GF-D8 (cell line): ENCODE results near the gene OR13J1.
"Not testable (repeated sequence)": the region's sequence is repeated elsewhere in the genome, so short reads cannot be mapped to it uniquely, and the experiment has no call there.

Experiments used
- DNase-seq: peaks from one replicate; lab custom pipeline; 2025; lab: John Stamatoyannopoulos, UW

OR13J1 gene, protein sequence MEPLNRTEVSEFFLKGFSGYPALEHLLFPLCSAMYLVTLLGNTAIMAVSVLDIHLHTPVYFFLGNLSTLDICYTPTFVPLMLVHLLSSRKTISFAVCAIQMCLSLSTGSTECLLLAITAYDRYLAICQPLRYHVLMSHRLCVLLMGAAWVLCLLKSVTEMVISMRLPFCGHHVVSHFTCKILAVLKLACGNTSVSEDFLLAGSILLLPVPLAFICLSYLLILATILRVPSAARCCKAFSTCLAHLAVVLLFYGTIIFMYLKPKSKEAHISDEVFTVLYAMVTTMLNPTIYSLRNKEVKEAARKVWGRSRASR

DNA sequence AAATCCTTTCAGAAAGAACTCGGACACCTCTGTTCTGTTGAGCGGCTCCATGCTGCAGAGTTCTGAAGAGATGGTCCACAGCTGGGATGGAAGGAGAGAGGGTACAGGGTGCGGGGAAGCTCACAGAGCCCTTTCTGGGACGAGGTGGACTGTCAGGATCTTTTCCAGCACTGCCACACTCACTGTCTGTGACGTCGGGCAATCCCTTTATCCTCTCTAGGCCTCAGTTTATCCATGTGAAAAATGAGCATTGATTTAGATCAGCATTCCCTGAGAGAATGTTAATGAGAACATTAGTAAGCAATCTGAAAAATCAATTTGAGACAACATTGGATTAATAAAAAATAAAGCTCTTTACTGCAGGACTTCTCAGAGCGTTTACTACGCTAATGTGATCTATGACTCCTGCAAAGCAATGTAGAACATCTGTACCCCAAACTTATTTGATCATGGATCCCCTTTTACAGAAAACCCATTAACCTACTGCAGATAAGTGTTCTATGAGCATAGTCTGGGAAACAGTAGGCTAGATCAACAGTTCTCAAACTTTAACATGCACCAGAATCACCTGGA is at the start of gene OR13J1:
OR13J1 (minus strand) TSS at position 51 of the 573 bp plus-strand sequence; CDS start at position 51, 0 bp downstream.
- DNase-seq = no peak

DNA sequence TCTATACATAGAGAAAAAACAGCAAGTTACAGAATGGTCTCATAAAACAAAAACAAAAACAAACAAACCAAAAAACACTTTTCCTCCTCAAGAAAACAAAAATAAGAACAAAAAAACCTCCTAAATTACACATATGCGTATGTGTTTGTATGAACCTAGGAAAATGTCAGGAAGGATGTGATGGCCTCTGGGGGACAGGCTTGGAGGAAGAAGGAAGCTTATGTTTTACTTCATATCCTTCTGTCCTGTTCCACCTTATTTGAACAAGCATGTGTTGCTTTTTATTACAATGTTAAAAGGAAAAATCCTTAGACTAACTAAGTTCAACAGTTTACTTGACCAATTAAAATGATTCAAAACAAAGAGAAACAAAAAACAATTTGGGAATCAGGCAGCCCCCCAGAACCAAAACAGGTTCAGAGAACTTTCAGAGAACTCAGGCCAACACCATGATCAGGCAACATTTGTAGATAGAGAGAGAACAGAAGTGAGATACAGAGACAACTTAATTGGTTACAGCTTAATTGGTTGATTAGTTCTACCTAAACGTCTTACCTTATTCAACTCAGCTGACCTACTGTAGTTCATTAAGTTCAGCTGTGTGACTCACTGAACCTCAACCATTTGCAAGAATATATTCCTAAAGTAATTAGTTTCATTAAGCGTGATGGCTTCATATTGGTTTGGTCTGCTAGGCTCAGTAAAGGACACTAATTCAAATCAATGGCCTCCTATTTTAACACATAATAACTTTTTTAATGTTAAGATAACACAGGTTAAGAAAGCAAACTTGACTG is 49.2 kb upstream of the OR13J1 start:
- DNase-seq = no peak

DNA sequence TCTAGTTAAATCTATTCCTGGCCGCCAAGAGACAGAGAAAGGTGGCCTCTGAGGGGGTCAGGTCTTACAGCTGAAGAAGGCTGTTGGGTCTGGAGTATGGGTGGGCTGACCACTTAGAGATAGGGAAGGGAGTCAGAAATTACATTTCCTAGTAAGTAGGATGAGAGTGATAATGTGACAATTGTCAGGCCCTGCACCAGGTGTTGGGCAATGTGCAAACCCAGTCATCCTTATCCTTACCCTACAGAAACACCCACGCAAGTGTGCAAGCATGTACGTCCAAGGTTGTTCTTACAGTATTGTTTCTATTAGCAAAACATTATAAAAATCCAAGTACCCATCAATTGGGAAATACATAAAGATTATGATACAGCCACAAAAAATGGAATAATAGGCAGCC is 48.6 kb upstream of the OR13J1 start:
- no peak for DNase-seq

DNA sequence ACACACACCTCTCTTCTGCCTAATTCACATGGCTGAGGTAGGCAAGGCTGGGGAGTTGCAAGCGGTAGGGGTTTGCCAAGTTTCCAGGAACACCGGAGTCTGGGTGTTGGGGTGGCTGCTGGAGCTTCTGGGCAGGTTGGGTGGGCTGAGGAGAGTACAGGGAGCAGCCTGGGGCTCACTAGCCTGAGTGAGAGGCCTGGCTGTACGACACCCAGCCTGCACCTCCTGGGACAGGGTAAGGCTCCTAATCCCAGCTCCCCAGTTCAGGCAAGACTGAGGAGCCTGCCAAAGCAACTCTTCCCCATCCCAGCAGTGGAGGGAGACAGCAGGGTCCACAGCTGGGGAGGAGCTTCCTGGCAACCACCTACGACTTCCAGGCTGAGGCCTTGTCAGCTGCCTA is 47.1 kb upstream of the OR13J1 start:
- no peak for DNase-seq

DNA sequence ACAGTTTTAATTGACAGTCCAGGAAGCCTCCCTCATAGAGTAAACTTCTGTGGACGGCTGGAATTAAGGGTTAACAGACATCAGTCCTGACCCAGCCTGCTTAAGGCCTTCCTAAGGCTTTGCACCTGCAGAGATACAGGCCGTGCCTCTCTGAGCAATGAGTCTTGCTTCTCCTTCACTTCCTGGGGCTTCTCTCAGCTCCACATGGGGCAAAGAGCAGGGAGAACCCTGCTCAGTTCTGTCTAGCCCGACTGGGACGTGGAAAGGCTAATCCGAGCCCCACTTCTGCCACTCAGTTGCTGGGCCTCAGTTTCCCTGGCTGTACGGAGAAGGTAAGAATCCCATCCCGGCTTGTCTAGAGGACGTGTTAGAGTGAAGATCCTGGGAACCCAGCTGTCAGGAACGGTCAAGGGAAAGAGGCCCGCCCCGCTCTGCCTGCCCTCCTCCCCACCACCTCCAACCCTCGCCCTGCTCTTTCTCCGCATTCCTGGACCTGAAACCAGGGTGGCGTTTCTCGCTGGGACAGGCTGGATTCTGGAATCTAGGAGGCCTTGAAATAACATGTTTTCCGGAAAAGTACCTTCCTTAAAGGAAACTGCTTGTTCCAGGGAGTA is 45.6 kb upstream of the OR13J1 start:
- no peak for DNase-seq

DNA sequence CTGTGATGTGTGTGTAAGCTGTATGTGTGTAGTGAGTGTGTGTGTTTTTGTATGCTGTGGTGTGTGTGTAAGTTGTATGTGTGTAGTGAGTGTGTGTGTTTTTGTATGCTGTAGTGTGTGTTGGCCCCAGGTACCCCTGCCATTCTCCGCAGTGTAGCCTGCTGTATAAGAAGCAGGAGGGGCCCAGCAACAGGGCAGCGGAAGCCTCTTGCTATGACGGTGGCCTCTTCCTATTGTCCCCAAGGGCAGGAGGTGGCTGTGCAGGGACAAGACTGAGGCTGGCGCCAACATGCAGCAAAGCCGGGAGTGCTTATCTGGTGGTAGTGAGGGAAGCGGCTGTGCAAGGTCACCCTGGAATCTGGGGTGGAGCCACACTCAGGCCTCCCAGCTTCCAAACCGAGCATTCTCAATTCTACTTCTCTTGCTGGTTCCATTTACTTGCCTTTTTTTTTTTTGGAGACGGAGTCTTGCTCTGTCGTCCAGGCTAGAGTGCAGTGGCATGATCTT is 44.2 kb upstream of the OR13J1 start:
- DNase-seq = no peak

DNA sequence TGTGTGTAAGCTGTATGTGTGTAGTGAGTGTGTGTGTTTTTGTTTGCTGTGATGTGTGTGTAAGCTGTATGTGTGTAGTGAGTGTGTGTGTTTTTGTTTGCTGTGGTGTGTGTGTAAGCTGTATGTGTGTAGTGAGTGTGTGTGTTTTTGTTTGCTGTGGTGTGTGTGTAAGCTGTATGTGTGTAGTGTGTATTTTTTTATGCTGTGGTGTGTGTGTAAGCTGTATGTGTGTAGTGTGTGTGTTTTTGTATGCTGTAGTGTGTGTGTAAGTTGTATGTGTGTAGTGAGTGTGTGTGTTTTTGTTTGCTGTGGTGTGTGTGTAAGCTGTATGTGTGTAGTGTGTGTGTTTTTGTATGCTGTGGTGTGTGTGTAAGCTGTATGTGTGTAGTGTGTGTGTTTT is 43.2 kb upstream of the OR13J1 start:
- DNase-seq = not testable (repeated sequence)

DNA sequence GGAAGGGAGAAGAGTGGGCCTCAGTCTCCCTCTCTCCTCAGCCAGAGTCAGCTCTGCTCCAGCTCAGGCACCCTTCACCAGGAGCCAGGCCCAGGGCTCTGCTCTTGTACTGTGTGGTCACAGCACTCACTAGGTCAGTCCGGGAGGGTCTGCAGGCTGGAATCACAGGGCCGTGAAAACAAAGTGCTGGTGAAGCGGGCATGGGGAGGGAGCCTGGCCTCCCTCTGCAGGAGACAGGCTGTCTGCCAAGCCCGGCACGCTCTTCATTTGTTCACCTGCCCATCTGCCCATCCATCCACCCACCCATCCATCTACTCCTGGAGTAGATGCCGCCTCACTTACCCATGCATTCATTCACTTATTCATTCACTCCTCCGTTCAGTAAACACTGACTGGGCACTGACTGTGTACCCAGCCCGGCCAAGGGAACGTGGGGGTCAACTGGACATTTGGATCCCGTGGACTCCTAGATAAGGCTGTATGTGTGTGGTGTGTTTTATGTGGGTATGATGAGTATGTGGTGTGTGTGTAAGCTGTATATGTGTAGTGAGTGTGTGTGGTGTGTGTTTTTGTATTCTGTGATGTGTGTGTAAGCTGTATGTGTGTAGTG is 42.7 kb upstream of the OR13J1 start:
- DNase-seq = no peak

DNA sequence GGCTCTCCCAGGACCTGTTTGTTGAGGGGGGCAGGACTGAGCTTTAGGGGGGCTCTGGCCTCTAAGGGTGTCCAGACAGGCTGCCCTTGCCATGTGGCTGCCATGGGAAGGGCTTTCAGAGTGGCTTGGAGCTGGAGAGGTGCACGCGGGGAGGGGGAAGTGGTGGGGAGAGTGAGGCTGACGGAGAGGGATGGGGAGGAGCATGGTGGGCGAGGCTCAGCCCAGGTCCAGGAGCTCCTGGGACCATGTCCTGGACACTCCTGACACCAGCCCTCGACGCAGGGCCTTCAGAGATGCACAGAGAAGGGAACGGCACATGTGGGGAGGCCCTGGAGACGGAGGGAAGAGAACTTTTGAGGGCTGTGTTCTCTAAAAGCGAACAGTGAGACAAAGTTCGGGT is 41.5 kb upstream of the OR13J1 start:
- no peak for DNase-seq

DNA sequence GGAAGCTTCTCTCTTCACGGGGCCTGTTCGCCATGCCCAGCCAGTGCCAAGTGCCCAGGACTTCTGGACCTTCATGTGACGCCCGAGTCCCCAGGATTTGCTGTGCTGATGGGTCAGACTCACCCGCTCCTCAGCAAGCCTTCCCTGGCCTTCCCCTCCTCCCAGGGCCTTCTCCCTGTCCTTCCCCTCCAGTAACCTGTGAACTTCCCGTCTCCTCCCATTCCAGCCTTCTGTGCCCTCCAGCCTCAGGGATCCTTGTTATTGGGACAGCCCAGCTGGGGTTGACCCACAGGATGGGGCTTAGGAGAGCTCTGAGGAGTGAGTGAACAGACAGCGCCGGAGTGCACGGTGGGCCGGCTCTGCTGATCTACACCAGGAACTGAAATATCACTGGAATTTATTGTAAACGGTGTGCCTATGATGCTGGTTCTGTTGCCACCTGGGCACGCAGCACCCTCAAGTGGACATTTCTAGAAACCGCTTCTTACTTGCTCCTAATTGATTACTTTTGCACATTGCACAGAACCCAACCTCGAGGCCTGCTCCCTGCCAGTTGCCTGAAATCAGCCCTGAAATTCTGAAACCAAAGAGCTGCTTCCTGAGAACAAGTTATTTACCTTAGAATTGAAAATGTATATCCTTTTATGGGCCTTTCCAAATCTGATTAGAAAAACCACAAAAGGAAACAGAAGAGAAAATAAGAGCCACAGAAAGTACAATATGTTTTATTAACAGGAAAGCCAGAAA is 40.6 kb upstream of the OR13J1 start:
- DNase-seq = no peak

DNA sequence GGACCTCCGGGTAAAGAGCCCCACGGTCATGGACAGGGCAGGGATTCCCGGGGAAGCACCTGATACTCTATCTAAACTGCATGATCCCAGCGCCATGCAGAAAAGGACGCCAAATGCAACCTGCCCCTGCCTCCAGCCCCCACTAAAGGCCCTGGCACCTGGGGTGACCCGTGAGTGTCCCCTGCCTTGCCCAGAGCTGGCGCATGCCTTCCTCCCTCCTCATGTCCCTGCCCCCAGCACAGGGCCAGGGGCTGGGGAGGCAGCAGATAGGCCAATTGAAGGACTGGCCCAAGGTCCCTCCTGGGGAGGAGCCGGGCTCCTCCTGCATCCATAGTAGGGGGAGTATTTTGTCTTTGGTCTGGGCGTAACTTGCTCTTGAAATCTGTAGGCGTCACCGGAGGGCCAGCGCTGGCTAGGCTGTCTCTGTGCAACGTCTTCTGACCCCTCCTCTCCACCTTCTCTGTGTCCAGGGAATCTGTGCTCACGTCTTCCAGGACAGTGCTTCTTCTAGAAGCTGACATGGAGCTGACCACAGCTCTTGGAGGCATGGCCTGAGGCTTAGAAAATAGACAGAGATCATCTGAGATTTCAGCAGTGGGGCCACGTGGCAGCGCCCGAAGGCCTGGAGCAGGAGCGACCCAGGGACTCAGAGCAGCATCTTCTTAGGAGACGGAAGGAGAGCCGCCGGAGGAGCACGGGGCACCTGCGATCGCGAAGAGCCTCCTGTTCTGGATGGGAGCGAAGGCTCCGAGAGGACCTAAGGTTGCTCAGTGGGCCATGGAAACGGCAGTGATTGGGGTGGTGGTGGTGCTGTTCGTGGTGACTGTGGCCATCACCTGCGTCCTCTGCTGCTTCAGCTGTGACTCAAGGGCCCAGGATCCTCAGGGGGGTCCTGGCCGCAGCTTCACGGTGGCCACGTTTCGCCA is 39.7 kb upstream of the OR13J1 start:
- no peak for DNase-seq

DNA sequence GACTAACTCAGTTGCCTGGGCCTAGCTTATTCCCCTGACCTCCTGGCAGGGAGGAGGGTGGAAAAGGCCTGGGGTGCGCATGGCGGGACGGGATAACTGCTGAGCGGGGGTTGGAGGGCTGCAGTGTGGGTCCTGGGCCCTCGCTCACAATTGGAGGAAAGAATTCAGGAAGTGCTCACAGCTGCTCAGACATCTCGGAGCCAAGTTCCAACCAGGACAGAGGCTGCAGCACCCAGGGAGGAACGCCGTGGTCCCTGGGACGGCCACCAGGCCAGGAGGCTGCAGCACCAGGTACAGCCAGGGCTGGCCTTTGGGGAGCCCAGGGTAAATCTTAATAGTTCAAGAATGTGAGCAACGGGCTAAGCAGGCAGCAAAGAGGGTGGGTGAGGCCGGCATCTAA is 39.1 kb upstream of the OR13J1 start, which contains the start of gene SPAAR:
SPAAR (plus strand) TSS at position 217 of the 400 bp plus-strand sequence. CDS start 974 bp downstream, outside the sequence.
- no peak for DNase-seq

DNA sequence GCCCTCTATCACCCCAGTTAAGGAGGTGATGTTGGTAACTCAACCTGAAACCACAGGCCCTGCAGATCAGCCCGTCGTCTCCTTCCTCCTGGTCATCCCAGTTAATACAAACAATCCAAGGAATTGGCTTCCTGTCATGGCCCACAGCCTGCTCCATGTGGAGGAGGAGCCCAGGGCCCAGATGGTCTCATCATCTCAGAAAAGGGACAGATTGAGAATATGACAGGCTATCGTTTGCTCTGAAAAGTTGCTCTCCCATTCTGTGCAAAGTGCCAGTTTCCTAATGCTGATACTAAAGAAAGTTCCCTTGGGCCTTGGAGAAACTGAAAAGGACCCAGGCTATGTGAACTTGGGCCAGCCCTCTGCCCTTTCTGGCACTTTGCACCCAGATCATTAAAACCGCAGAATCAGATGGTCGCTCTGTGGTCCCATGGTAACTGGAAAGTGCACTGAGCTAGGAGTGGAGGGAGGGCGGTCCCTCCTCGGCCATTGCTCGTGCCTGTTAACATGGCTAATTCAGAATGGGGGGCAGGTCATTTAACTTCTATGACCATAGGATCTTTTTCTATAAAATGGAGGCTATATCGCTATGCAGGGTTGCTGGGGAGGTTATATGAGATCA is 38.4 kb upstream of the OR13J1 start:
- DNase-seq = no peak

DNA sequence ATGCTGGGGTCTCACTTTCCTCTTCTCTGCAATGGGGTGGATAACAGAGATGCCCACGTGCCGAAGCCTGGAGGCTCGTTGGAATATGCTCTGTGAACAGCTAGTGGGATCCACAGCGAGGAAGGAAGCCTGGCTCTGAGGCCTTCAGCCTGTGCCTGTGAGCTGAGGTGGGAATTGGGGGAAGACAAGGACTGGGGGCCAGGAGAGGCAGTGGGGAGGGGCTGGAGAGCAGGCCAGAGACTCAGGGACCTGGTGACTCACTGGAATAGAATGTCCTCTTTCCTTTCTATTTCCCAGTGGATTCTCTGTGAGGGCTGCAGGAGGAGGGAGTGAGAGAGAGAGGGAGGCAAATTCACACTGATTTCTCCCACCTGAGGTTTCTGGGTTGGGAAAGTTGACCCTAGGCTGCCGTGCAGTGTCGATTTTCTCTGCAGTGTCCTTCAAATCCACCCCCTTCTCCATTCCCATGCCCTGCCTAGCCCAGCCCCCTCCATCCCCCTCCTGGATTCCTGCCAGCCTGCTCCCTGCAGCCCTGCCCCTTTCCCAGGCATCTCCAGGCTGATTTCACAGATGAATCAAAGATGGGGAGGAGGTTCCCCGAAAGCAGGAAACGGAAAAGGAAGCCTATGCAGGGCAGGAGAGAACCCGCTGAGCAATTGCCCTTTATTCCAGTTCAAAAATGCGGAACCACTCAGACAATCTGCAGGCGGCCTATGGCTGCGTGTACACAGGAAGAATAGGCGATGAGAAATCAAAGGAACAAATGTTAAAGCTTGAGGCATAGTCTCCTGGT is 37.7 kb upstream of the OR13J1 start:
- peak; percentile 39 for DNase-seq

DNA sequence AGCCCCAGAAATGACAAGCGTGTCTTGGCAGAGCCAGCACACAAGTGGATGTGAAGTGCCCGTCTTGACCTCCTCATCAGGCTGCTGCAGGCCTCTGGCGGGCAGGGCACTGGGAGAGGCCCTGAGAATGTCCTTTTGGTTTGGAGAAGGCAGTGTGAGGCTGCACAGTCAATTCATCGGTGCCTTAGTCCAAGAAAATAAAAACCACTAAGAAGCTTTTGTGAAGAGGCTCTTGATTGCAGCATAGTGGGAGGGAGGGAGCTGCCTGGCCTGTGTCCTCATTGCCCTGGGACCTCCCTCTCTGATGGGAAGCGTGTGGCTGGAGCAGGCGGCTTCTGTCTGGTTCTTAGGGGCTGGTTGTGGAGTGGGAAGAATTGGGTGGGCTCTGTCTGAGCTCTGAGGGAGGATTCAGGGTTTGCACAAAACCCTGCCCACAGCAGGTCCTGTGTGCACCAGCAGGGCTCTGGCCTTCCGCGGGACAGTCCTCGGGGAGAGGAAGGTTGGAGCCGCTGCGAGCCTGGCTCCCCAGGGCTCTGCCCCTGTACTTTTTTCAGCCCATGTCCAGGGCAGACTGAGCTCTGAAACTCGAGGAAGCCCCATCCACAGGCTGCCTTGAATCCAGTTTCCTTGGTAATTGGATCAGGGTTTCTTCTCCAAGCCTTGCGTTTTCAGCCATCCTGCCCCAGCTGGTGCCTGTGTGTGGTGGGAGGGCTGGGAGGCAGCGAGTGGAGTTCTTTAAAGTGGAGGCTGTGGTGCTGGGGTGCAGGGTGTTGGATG is 36.9 kb upstream of the OR13J1 start:
- no peak for DNase-seq

DNA sequence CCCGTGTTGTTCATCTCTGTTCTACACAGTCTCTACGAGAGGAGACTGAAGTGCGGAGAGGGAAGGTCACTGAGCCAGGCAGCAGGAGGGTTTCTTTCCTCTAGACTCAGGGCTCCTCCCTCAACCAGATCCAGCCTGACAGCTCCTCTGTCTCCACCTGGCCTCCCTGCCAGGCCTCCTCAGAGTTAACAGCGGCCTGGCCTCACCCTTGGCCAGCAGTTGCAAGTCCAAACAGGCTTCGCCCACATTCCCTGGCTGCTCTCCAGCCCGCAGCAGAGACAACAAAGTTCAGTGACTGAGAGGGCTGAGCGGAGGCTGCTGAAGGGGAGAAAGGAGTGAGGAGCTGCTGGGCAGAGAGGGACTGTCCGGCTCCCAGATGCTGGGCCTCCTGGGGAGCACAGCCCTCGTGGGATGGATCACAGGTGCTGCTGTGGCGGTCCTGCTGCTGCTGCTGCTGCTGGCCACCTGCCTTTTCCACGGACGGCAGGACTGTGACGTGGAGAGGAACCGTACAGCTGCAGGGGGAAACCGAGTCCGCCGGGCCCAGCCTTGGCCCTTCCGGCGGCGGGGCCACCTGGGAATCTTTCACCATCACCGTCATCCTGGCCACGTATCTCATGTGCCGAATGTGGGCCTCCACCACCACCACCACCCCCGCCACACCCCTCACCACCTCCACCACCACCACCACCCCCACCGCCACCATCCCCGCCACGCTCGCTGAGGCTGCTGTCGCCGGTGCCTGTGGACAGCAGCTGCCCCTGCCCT is 35.9 kb upstream of the OR13J1 start, which contains the start of gene HRCT1:
HRCT1 (plus strand) TSS at position 291 of the 768 bp plus-strand sequence; CDS start at position 377, 86 bp downstream.
- DNase-seq = no peak
